ENCODE results near the gene HCFC1. TPM values are rescaled to one million over a fixed set of nuclear protein-coding genes. Genes with fewer than 3 reads are reported as not detected.

The HCFC1 gene
- total and polyA plus RNA-seq, 2 of the 8 experiments (the other 6 are each of a cell fraction or from before 2014, with no cell fraction given) = 24.9 to 117 TPM

GRCh38 chrX:153947009-153947769, 24.4 kb downstream of the HCFC1 start (continued):
- no peak for TF ChIP-seq CHD7 (IDR thresholded peaks at IDR 0.05; ENCODE audit: insufficient replicate concordance, low read length)
